HepG2 (cell line): ENCODE results near the gene DPEP2NB. TPM values are rescaled to one million over a fixed set of nuclear protein-coding genes. Genes with fewer than 3 reads are reported as not detected.

ENCODE experiments used
- CCAR2 ChIP-seq: fragments of 200-400 bp; formaldehyde crosslinking; optimal IDR thresholded peaks from 2 replicates; pipeline ENCODE3; 2018; ENCODE audit warnings: low read depth, mild to moderate bottlenecking, low read length, moderate library complexity
- EEA1 ChIP-seq: sonication (generic); formaldehyde crosslinking; IDR thresholded peaks from 2 replicates; pipeline ENCODE4 v1.5.1; 2020; ENCODE audit warnings: mild to moderate bottlenecking, missing genetic modification reagents, borderline replicate concordance
- ELF4 ChIP-seq: sonication (generic); formaldehyde crosslinking; IDR thresholded peaks from 2 replicates; pipeline ENCODE4 v1.5.0; 2020; ENCODE audit warnings: missing genetic modification reagents, mild to moderate bottlenecking, moderate library complexity, borderline replicate concordance
- FOXK1 ChIP-seq: sonication (generic); formaldehyde crosslinking; IDR thresholded peaks from 2 replicates; pipeline ENCODE4 v1.4.0; 2020; ENCODE audit warnings: low read depth, missing genetic modification reagents, borderline replicate concordance
- NFE2 ChIP-seq: sonication (generic); formaldehyde crosslinking; IDR thresholded peaks from 2 replicates; pipeline ENCODE4 v1.4.0; 2020; ENCODE audit warnings: missing genetic modification reagents
- PHF8 ChIP-seq: sonication (generic); formaldehyde crosslinking; IDR thresholded peaks from 2 replicates; pipeline ENCODE4 v1.5.0; 2020; ENCODE audit warnings: missing genetic modification reagents
- SP5 ChIP-seq: IDR thresholded peaks from 2 replicates; pipeline ENCODE4 v1.6.1; 2016; ENCODE audit warnings: low read depth, borderline replicate concordance
- ZNF101 ChIP-seq: sonication (generic); formaldehyde crosslinking; IDR thresholded peaks from 2 replicates; pipeline ENCODE4 v1.4.0; 2020; ENCODE audit warnings: mild to moderate bottlenecking, low read depth, missing genetic modification reagents, borderline replicate concordance
- ZNF331 ChIP-seq: sonication (generic); formaldehyde crosslinking; IDR thresholded peaks from 2 replicates; pipeline ENCODE4 v1.4.0; 2020; ENCODE audit warnings: missing genetic modification reagents
- ZNF431 ChIP-seq: sonication (generic); formaldehyde crosslinking; IDR thresholded peaks from 2 replicates; pipeline ENCODE4 v1.9.0; 2022; ENCODE audit warnings: missing genetic modification reagents, low read depth, mild to moderate bottlenecking, borderline replicate concordance
- ZNF577 ChIP-seq: sonication (generic); formaldehyde crosslinking; IDR thresholded peaks from 2 replicates; pipeline ENCODE4 v1.4.0; 2020; ENCODE audit warnings: mild to moderate bottlenecking, low read depth, missing genetic modification reagents, borderline replicate concordance
- polyA plus RNA-seq, 8 experiments: library from polyadenylated mRNA; depleted of rRNA in 3 of 8; stranded (reverse) in 7 of 8; unstranded in 1 of 8; fragments of >200 nt; fragmentation: Illumina TruSeq in 4 of 8; extraction: Trizol in 4 of 8; gene quantifications; 2 replicates each; pipeline versions ENCODE4 v1.2.1 to v1.2.3, GENCODE V29; 2011 to 2016; ENCODE audit warnings: low read depth in 4 of 8, missing spikeins in 1 of 8, mixed read lengths in 1 of 8; ENCODE audit not compliant: insufficient read depth in 1 of 8
- total RNA-seq, 5 experiments: library from RNA; depleted of rRNA; stranded (reverse); fragments of >200 nt; fragmentation: Illumina TruSeq; extraction: Trizol; gene quantifications; 2 replicates each; pipeline ENCODE4 v1.2.3, GENCODE V29; 2016; ENCODE audit warnings: low read depth in 1 of 5
- TF ChIP-seq, protein P1 (sequence below): sonication (generic); formaldehyde crosslinking; IDR thresholded peaks from 2 replicates; pipeline ENCODE4 v1.5.1; 2020; ENCODE audit warnings: mild to moderate bottlenecking, missing genetic modification reagents, moderate library complexity
- TF ChIP-seq, protein P2 (sequence below): sonication (generic); formaldehyde crosslinking; conservative IDR thresholded peaks from 2 replicates; pipeline ENCODE4 v1.8.0; 2022; ENCODE audit warnings: missing genetic modification reagents
- TF ChIP-seq, protein P3 (sequence below): sonication (generic); formaldehyde crosslinking; IDR thresholded peaks from 2 replicates; pipeline ENCODE4 v1.4.0; 2020; ENCODE audit warnings: mild to moderate bottlenecking, missing genetic modification reagents, borderline replicate concordance
- TF ChIP-seq, protein P4 (sequence below): sonication (generic); formaldehyde crosslinking; IDR thresholded peaks from 2 replicates; pipeline ENCODE4 v1.4.0; 2020; ENCODE audit warnings: missing genetic modification reagents

The DPEP2NB gene
- total and polyA plus RNA-seq, 2 of the 13 experiments (the other 11 are each of a cell fraction or from before 2014, with no cell fraction given) = not detected

DNA sequence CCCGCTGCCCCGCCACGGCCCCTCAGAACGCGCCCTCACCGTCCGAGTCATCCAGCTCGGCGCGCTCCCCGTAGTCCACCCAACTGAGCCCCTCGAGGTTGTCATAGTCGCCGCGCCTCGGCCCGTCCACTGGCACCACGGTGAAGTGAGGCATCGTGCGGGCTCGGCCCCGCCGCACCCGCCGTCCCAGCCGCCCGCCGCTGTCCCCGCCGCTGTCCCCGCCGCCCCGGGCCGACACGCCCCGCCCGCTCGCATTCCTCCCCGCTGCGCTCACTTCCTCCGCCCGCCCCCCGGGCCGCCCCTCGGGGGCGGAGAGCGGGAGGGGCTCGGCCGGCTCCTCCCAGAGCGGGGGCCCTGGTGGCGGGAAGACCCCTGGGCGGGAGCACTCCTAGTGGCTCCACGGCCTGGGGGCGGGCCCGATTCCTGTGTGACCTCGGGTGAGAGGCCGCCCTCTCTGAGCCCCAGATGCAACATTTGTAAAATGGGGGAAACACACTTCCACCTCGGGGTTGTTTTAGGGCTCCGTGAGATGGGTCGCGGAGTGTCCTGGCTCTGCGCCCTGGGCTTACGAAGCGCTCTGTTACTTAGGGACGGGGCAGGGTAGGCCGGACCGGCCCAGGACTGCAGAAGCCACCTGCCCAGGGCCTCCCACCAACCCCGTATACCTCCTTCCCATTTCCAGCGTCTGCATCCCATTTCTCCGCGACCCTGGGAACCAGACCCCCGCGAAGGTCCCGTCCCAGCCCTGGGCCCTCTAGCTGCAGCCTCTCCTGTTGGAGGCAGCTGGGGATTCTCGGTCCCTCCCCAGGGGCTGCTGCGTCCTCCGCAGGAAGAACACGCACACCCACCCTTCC lies 47.1 kb downstream of the DPEP2NB start, which contains the start of gene SLC12A4 (continued):
- TF ChIP-seq, protein P1, sequence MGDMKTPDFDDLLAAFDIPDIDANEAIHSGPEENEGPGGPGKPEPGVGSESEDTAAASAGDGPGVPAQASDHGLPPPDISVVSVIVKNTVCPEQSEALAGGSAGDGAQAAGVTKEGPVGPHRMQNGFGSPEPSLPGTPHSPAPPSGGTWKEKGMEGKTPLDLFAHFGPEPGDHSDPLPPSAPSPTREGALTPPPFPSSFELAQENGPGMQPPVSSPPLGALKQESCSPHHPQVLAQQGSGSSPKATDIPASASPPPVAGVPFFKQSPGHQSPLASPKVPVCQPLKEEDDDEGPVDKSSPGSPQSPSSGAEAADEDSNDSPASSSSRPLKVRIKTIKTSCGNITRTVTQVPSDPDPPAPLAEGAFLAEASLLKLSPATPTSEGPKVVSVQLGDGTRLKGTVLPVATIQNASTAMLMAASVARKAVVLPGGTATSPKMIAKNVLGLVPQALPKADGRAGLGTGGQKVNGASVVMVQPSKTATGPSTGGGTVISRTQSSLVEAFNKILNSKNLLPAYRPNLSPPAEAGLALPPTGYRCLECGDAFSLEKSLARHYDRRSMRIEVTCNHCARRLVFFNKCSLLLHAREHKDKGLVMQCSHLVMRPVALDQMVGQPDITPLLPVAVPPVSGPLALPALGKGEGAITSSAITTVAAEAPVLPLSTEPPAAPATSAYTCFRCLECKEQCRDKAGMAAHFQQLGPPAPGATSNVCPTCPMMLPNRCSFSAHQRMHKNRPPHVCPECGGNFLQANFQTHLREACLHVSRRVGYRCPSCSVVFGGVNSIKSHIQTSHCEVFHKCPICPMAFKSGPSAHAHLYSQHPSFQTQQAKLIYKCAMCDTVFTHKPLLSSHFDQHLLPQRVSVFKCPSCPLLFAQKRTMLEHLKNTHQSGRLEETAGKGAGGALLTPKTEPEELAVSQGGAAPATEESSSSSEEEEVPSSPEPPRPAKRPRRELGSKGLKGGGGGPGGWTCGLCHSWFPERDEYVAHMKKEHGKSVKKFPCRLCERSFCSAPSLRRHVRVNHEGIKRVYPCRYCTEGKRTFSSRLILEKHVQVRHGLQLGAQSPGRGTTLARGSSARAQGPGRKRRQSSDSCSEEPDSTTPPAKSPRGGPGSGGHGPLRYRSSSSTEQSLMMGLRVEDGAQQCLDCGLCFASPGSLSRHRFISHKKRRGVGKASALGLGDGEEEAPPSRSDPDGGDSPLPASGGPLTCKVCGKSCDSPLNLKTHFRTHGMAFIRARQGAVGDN (CRISPR knock-in tag) = peak; percentile 70
- TF ChIP-seq ZNF577 (CRISPR knock-in tag) (no peak), CCAR2 (no peak), NFE2 (no peak), SP5 (CRISPR knock-in tag) (peak; percentile 95), FOXK1 (CRISPR knock-in tag) (peak; percentile 37; the same call in 1 of the 2 replicates), ELF4 (CRISPR knock-in tag) (no peak), ZNF431 (CRISPR knock-in tag) (no peak), ZNF331 (CRISPR knock-in tag) (no peak; the same call in 1 of the 2 replicates), EEA1 (no peak; the same call in 1 of the 2 replicates), PHF8 (CRISPR knock-in tag) (peak; percentile 65), ZNF101 (CRISPR knock-in tag) (no peak)
- TF ChIP-seq, protein P2, sequence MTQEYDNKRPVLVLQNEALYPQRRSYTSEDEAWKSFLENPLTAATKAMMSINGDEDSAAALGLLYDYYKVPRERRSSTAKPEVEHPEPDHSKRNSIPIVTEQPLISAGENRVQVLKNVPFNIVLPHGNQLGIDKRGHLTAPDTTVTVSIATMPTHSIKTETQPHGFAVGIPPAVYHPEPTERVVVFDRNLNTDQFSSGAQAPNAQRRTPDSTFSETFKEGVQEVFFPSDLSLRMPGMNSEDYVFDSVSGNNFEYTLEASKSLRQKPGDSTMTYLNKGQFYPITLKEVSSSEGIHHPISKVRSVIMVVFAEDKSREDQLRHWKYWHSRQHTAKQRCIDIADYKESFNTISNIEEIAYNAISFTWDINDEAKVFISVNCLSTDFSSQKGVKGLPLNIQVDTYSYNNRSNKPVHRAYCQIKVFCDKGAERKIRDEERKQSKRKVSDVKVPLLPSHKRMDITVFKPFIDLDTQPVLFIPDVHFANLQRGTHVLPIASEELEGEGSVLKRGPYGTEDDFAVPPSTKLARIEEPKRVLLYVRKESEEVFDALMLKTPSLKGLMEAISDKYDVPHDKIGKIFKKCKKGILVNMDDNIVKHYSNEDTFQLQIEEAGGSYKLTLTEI (CRISPR knock-in tag) = no peak
- TF ChIP-seq, protein P3, sequence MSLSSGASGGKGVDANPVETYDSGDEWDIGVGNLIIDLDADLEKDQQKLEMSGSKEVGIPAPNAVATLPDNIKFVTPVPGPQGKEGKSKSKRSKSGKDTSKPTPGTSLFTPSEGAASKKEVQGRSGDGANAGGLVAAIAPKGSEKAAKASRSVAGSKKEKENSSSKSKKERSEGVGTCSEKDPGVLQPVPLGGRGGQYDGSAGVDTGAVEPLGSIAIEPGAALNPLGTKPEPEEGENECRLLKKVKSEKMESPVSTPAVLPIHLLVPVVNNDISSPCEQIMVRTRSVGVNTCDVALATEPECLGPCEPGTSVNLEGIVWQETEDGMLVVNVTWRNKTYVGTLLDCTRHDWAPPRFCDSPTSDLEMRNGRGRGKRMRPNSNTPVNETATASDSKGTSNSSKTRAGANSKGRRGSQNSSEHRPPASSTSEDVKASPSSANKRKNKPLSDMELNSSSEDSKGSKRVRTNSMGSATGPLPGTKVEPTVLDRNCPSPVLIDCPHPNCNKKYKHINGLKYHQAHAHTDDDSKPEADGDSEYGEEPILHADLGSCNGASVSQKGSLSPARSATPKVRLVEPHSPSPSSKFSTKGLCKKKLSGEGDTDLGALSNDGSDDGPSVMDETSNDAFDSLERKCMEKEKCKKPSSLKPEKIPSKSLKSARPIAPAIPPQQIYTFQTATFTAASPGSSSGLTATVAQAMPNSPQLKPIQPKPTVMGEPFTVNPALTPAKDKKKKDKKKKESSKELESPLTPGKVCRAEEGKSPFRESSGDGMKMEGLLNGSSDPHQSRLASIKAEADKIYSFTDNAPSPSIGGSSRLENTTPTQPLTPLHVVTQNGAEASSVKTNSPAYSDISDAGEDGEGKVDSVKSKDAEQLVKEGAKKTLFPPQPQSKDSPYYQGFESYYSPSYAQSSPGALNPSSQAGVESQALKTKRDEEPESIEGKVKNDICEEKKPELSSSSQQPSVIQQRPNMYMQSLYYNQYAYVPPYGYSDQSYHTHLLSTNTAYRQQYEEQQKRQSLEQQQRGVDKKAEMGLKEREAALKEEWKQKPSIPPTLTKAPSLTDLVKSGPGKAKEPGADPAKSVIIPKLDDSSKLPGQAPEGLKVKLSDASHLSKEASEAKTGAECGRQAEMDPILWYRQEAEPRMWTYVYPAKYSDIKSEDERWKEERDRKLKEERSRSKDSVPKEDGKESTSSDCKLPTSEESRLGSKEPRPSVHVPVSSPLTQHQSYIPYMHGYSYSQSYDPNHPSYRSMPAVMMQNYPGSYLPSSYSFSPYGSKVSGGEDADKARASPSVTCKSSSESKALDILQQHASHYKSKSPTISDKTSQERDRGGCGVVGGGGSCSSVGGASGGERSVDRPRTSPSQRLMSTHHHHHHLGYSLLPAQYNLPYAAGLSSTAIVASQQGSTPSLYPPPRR (CRISPR knock-in tag) = 0 out of 2 replicates have a peak, but pooled peaks have one; percentile 37
- TF ChIP-seq, protein P4, sequence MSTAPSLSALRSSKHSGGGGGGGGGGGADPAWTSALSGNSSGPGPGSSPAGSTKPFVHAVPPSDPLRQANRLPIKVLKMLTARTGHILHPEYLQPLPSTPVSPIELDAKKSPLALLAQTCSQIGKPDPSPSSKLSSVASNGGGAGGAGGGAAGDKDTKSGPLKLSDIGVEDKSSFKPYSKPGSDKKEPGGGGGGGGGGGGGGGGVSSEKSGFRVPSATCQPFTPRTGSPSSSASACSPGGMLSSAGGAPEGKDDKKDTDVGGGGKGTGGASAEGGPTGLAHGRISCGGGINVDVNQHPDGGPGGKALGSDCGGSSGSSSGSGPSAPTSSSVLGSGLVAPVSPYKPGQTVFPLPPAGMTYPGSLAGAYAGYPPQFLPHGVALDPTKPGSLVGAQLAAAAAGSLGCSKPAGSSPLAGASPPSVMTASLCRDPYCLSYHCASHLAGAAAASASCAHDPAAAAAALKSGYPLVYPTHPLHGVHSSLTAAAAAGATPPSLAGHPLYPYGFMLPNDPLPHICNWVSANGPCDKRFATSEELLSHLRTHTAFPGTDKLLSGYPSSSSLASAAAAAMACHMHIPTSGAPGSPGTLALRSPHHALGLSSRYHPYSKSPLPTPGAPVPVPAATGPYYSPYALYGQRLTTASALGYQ (CRISPR knock-in tag) = peak; percentile 44; the same call in 1 of the 2 replicates
